ENCODE measurements around the gene FIG4.
"Not testable (repeated sequence)": the region's sequence is repeated elsewhere in the genome, so short reads cannot be mapped to it uniquely, and the experiment has no call there.

FIG4 gene

DNA sequence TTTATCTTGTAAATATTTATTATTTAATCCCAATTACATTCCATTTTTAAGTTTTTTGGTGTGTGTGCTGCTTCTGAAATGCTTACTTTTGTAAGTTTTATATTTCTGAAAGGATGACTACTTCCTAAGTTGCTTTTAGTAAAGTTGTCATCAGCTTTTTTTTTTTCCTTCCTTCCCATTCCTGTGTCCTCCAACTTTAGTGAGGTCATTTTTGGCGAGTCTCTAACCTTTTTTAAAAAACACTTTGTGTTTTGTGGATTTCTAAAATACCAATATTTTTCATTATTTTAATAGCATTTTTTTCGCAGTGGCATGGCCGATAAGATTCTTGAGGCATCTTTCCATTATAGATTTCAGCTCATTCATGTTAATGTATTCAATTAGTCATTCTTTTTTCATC, 30.9 kb downstream of the FIG4 start:
- Histone ChIP-seq H2BK12ac (ENCODE audit: low read length) (no peak overlapping the region), H2AK5ac (ENCODE audit: low read length) (no peak overlapping the region), H2BK5ac (ENCODE audit: low read depth, low read length, poor library complexity) (no peak overlapping the region), H3K27me3 (ENCODE audit: insufficient read depth, low read length) (no peaks in the 10 kb centered on the region), H3K9me3 (ENCODE audit: insufficient read depth, low read depth, low read length) (no peaks in the 10 kb centered on the region), H3K79me2 (ENCODE audit: control insufficient read depth, insufficient read depth, low read length, poor library complexity) (no peaks in the 10 kb centered on the region), H3K23ac (ENCODE audit: low read length) (no peak overlapping the region), H3K36me3 (ENCODE audit: control insufficient read depth in 1 of 2, insufficient read depth in 2 of 2, low read length in 2 of 2) (no peaks in the 10 kb centered on the region), H3K79me1 (ENCODE audit: low read length) (no peaks in the 10 kb centered on the region), H3K4ac (ENCODE audit: low read depth, low read length) (no peak overlapping the region), H2BK120ac (ENCODE audit: insufficient read depth, low read length, poor library complexity) (no peak overlapping the region), H3K27ac (ENCODE audit: low read depth, low read length) (no peak overlapping the region), H4K12ac (ENCODE audit: low read depth, low read length) (no peak overlapping the region), H3K14ac (ENCODE audit: low read length) (no peak overlapping the region), H2AFZ (ENCODE audit: insufficient read depth, low read length, poor library complexity) (no peak overlapping the region), H3K4me1 (ENCODE audit: control insufficient read depth in 1 of 2, insufficient read depth in 2 of 2, low read length in 2 of 2) (no peaks in the 10 kb centered on the region), H3K4me2 (ENCODE audit: low read length) (no peak overlapping the region), H4K91ac (ENCODE audit: low read depth, low read length) (no peak overlapping the region), H3K9ac (ENCODE audit: low read length) (no peak overlapping the region), H3K18ac (ENCODE audit: low read length) (no peak overlapping the region), H3K4me3 (ENCODE audit: low read depth, low read length) (no peak overlapping the region), H4K8ac (ENCODE audit: low read depth, low read length) (no peak overlapping the region)
- DNase-seq, result no peak
- no CpG with 5 or more reads among the region's 3 CpGs for WGBS (ENCODE audit: extremely low coverage, insufficient coverage, insufficient read length)

DNA sequence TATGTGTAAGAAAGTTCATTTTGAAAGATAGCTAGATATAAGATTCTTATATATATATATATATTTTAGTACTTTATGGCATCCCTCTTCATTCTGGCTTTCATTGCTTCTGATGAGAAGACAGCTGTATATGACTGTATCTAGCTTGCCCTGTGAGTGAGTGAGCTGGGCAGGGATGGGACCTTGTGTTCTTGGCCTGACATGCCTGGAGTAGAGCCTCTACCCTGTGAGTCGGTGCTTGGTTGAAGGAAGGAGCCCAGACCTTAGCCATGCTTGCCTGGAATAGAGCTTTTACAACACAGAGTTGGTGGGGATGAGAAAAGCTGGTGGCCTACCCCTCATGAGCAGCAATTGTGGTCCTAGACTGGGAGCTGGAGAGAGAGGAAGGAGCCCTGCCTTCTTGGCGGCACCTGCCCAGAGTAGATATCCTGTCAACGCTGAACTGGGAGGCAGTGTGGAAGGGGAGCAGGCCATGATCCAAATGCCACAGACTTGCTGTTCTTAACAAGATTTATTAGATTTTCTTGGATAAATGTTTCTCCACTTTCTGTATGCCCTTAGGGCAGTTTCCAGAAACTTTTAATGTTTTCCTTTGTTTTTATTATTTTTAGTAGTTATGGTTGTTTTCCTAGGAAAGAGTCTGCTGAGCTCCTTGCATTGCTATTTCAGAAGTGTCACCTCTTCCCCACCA, 31.6 kb downstream of the FIG4 start:
- Histone ChIP-seq H3K4ac (ENCODE audit: low read depth, low read length) (no peak overlapping the region), H3K9me3 (ENCODE audit: insufficient read depth, low read depth, low read length) (no peaks in the 10 kb centered on the region), H2AFZ (ENCODE audit: insufficient read depth, low read length, poor library complexity) (no peak overlapping the region), H3K27me3 (ENCODE audit: insufficient read depth, low read length) (no peaks in the 10 kb centered on the region), H2BK120ac (ENCODE audit: insufficient read depth, low read length, poor library complexity) (no peak overlapping the region), H2BK5ac (ENCODE audit: low read depth, low read length, poor library complexity) (no peak overlapping the region), H3K79me1 (ENCODE audit: low read length) (no peaks in the 10 kb centered on the region), H3K4me3 (ENCODE audit: low read depth, low read length) (no peak overlapping the region), H3K4me1 (ENCODE audit: control insufficient read depth in 1 of 2, insufficient read depth in 2 of 2, low read length in 2 of 2) (no peaks in the 10 kb centered on the region), H3K79me2 (ENCODE audit: control insufficient read depth, insufficient read depth, low read length, poor library complexity) (no peaks in the 10 kb centered on the region), H3K18ac (ENCODE audit: low read length) (no peak overlapping the region), H3K9ac (ENCODE audit: low read length) (no peak overlapping the region), H2AK5ac (ENCODE audit: low read length) (no peak overlapping the region), H3K36me3 (ENCODE audit: control insufficient read depth in 1 of 2, insufficient read depth in 2 of 2, low read length in 2 of 2) (no peaks in the 10 kb centered on the region), H4K12ac (ENCODE audit: low read depth, low read length) (no peak overlapping the region), H3K4me2 (ENCODE audit: low read length) (no peak overlapping the region), H3K23ac (ENCODE audit: low read length) (no peak overlapping the region), H2BK12ac (ENCODE audit: low read length) (no peak overlapping the region), H3K14ac (ENCODE audit: low read length) (no peak overlapping the region), H4K8ac (ENCODE audit: low read depth, low read length) (no peak overlapping the region), H4K91ac (ENCODE audit: low read depth, low read length) (no peak overlapping the region), H3K27ac (ENCODE audit: low read depth, low read length) (no peak overlapping the region)
- no peak for DNase-seq
- no CpG with 5 or more reads among the region's 3 CpGs for WGBS (ENCODE audit: extremely low coverage, insufficient coverage, insufficient read length)

DNA sequence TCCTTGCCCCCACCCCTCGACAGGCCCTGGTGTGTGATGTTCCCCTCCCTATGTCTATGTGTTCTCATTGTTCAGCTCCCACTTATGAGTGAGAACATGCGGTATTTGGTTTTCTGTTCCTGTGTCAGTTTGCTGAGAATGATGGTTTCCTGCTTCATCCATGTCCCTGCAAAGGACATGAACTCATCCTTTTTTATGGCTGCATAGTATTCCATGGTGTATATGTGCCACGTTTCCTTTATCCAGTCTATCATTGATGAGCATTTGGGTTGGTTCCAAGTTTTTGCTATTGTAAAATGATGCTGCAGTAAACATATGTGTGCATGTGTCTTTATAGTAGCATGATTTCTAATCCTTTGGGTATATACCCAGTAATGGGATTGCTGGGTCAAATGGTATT, 34.2 kb downstream of the FIG4 start:
- H3K27me3 ChIP-seq (ENCODE audit: insufficient read depth, low read length); H2AK5ac ChIP-seq (ENCODE audit: low read length); H3K4ac ChIP-seq (ENCODE audit: low read depth, low read length); H3K4me3 ChIP-seq (ENCODE audit: low read depth, low read length); H3K18ac ChIP-seq (ENCODE audit: low read length); H3K4me1 ChIP-seq (ENCODE audit: control insufficient read depth in 1 of 2, insufficient read depth in 2 of 2, low read length in 2 of 2); H2BK120ac ChIP-seq (ENCODE audit: insufficient read depth, low read length, poor library complexity); H3K27ac ChIP-seq (ENCODE audit: low read depth, low read length); H3K23ac ChIP-seq (ENCODE audit: low read length); H3K79me1 ChIP-seq (ENCODE audit: low read length); H3K4me2 ChIP-seq (ENCODE audit: low read length); H3K79me2 ChIP-seq (ENCODE audit: control insufficient read depth, insufficient read depth, low read length, poor library complexity); H2BK12ac ChIP-seq (ENCODE audit: low read length); H3K9ac ChIP-seq (ENCODE audit: low read length); H4K91ac ChIP-seq (ENCODE audit: low read depth, low read length); H2BK5ac ChIP-seq (ENCODE audit: low read depth, low read length, poor library complexity); H3K14ac ChIP-seq (ENCODE audit: low read length); H4K8ac ChIP-seq (ENCODE audit: low read depth, low read length); DNase-seq; H3K9me3 ChIP-seq (ENCODE audit: insufficient read depth, low read depth, low read length); H3K36me3 ChIP-seq (ENCODE audit: control insufficient read depth in 1 of 2, insufficient read depth in 2 of 2, low read length in 2 of 2); H4K12ac ChIP-seq (ENCODE audit: low read depth, low read length); H2AFZ ChIP-seq (ENCODE audit: insufficient read depth, low read length, poor library complexity): not testable (repeated sequence)
- no CpG with 5 or more reads among the region's 3 CpGs for WGBS (ENCODE audit: extremely low coverage, insufficient coverage, insufficient read length)

DNA sequence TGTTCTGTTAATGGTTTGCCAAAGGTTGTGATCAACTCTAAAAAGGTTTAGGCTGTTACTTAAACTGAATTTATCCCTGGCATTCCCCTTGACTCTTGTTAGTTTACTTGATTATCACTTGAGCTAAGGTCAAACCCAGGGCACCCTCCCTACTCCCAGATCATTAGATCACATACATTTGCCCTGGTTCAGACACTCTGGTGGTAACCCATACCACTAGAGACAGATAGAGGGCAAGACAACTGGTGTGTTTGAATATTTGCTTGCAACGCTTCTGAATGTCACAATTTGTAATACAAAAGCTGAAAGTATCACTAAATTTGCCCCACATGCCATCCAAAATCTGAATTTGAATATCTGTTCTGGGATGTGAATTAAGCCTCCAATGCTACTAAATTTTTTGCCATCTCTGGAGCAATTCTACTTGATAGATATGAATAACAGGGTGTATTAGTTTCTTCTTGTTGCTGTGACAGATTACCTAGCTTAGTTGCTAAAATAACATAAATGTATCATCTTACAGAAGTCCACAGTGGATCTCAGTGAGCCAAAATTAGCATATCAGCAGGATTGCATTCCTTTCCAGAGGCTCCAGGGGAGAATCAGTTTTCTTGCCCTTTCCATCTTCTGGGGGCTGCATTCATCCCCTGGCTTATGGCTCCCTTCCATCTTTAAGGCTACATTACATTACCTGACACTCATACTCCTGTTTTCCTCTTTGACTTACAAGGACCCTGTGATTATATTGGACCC, 45.4 kb downstream of the FIG4 start:
- peaks cover 0 to 2% of the 10 kb centered on the region in 2 experiments for H3K36me3 ChIP-seq (ENCODE audit: control insufficient read depth in 1 of 2, insufficient read depth in 2 of 2, low read length in 2 of 2)
- H3K27ac ChIP-seq (ENCODE audit: low read depth, low read length), result no peak overlapping the region
- no peak overlapping the region for H3K14ac ChIP-seq (ENCODE audit: low read length)
- H3K4ac ChIP-seq (ENCODE audit: low read depth, low read length), result no peak overlapping the region
- no peak overlapping the region for H4K91ac ChIP-seq (ENCODE audit: low read depth, low read length)
- H2AK5ac ChIP-seq (ENCODE audit: low read length), result no peak overlapping the region
- H3K4me3 ChIP-seq (ENCODE audit: low read depth, low read length), result no peak overlapping the region
- no peak overlapping the region for H3K9ac ChIP-seq (ENCODE audit: low read length)
- H3K4me2 ChIP-seq (ENCODE audit: low read length), result no peak overlapping the region
- no peak overlapping the region for H2BK12ac ChIP-seq (ENCODE audit: low read length)
- no peak overlapping the region for H4K8ac ChIP-seq (ENCODE audit: low read depth, low read length)
- H4K12ac ChIP-seq (ENCODE audit: low read depth, low read length), result no peak overlapping the region
- no peak overlapping the region for H3K18ac ChIP-seq (ENCODE audit: low read length)
- no peaks in the 10 kb centered on the region for H3K27me3 ChIP-seq (ENCODE audit: insufficient read depth, low read length)
- no peak overlapping the region for H2BK5ac ChIP-seq (ENCODE audit: low read depth, low read length, poor library complexity)
- H3K23ac ChIP-seq (ENCODE audit: low read length), result no peak overlapping the region
- no peak for DNase-seq
- H3K4me1 ChIP-seq (ENCODE audit: control insufficient read depth in 1 of 2, insufficient read depth in 2 of 2, low read length in 2 of 2), result no peaks in the 10 kb centered on the region
- H3K9me3 ChIP-seq (ENCODE audit: insufficient read depth, low read depth, low read length), result no peaks in the 10 kb centered on the region
- no CpG with 5 or more reads among the region's 1 CpG for WGBS (ENCODE audit: extremely low coverage, insufficient coverage, insufficient read length)
- H3K79me1 ChIP-seq (ENCODE audit: low read length), result no peaks in the 10 kb centered on the region
- H2BK120ac ChIP-seq (ENCODE audit: insufficient read depth, low read length, poor library complexity), result no peak overlapping the region
- H3K79me2 ChIP-seq (ENCODE audit: control insufficient read depth, insufficient read depth, low read length, poor library complexity), result no peaks in the 10 kb centered on the region
- H2AFZ ChIP-seq (ENCODE audit: insufficient read depth, low read length, poor library complexity), result no peak overlapping the region
